Measurements from ENCODE around the gene ZNF256. TPM values are rescaled to one million over a fixed set of nuclear protein-coding genes. Genes with fewer than 3 reads are reported as not detected.

Gene ZNF256
- total RNA-seq, 1 donor from 2014 or later = 3.7 TPM

DNA sequence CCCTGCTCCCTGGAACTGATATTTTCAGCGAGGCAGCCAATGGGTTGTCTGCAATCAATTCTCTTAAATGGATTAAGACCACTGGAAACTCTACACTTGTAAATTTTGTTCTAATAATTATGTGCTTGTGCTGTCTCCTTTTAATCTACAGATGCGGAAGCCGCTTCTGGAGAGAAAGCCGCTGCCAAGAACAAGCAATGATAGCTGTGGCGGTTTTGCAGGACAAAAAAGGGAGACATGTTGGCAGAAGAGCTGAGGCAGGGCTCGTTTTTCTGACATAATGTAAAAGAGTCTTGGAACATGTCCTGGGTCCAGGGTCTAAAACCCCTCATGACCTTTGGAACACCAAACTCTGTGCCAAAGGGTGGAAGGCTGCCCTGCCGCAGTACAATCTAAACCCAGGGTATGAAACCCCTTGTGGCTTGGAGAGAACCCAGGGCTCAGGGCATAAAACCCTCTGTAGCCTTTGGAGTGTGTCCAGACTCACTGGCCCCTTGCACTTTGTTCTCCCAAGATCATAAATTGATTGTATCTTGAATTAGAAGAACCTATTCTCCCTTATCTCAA, 43.8 kb downstream of the ZNF256 start:
- Histone ChIP-seq H3K36me3 (peaks cover 0 to 10% of the 10 kb centered on the region in 2 donors), H3K9me3 (peaks cover 13% of the 10 kb centered on the region), H3K27ac (no peak overlapping the region), H3K27me3 (no peaks in the 10 kb centered on the region), H3K4me1 (no peaks in the 10 kb centered on the region), H3K4me3 (no peak overlapping the region)
- TF ChIP-seq POLR2AphosphoS5 (IDR thresholded peaks at IDR 0.05; ENCODE audit: insufficient read depth in 1 of 2, low read depth in 1 of 2) = no peak
- no peak for TF ChIP-seq POLR2A (IDR thresholded peaks at IDR 0.05)
- intact Hi-C loops (cut with DNase I) = no loop called here
- DNase-seq (ENCODE audit: extremely low spot score in 2 of 2) = no peak

DNA sequence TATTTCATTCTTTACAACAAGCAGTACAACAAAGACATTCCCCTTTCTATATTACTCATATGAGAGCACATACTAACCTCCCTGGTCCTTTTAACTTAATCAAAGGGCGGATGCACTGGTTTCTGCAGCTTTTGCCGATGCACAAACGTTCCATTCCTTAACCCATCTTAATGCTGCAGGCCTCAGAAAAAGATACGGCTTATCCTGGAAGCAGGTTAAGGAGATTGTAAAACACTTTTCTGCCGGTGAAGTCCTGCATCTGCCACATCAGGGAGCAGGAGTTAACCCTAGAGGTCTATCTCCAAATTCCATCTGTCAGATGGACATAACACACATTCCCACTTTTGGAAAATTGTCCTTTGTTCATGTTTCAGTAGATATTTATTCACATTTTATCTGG, 47.2 kb downstream of the ZNF256 start:
- Histone ChIP-seq H3K9me3 (peaks cover 3% of the 10 kb centered on the region), H3K4me1 (no peaks in the 10 kb centered on the region)
- DNase-seq (ENCODE audit: extremely low spot score in 2 of 2) = no peak

More for the DNA sequence above, 47.2 kb downstream of the ZNF256 start:
- intact Hi-C loops (cut with DNase I) = no loop called here
- TF ChIP-seq POLR2AphosphoS5 (IDR thresholded peaks at IDR 0.05; ENCODE audit: insufficient read depth in 1 of 2, low read depth in 1 of 2) (no peak), POLR2A (IDR thresholded peaks at IDR 0.05) (no peak)
- TF ChIP-seq, protein P1, sequence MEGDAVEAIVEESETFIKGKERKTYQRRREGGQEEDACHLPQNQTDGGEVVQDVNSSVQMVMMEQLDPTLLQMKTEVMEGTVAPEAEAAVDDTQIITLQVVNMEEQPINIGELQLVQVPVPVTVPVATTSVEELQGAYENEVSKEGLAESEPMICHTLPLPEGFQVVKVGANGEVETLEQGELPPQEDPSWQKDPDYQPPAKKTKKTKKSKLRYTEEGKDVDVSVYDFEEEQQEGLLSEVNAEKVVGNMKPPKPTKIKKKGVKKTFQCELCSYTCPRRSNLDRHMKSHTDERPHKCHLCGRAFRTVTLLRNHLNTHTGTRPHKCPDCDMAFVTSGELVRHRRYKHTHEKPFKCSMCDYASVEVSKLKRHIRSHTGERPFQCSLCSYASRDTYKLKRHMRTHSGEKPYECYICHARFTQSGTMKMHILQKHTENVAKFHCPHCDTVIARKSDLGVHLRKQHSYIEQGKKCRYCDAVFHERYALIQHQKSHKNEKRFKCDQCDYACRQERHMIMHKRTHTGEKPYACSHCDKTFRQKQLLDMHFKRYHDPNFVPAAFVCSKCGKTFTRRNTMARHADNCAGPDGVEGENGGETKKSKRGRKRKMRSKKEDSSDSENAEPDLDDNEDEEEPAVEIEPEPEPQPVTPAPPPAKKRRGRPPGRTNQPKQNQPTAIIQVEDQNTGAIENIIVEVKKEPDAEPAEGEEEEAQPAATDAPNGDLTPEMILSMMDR (IDR thresholded peaks at IDR 0.05) = no peak
- Histone ChIP-seq H3K36me3 (no peaks in the 10 kb centered on the region), H3K4me3 (no peak overlapping the region), H3K27me3 (no peaks in the 10 kb centered on the region), H3K27ac (no peak overlapping the region)

Other genes starting within 250 kb of the ZNF256 start
- 2.2 TPM for gene ZNF154, start 238.5 kb downstream of the ZNF256 start, total RNA-seq
- gene ZNF671, start 220.1 kb downstream of the ZNF256 start, total RNA-seq = 2.9 TPM
- 6.9 TPM for gene ZNF776, start 200.9 kb downstream of the ZNF256 start, total RNA-seq
- gene ZNF586, start 178.0 kb downstream of the ZNF256 start, total RNA-seq = 24.3 TPM
- gene ZNF552, start 132.8 kb downstream of the ZNF256 start, total RNA-seq = 24.1 TPM
- 17.9 TPM for gene ZNF587B, start 117.4 kb downstream of the ZNF256 start, total RNA-seq
- 17.7 TPM for gene ZNF587, start 97.8 kb downstream of the ZNF256 start, total RNA-seq
- gene ZNF814, start 58.7 kb downstream of the ZNF256 start, total RNA-seq = 13.3 TPM
- gene ZNF417, start 31.1 kb downstream of the ZNF256 start, total RNA-seq = 7.9 TPM
- 3.2 TPM for gene ZNF418, start 12.3 kb downstream of the ZNF256 start, total RNA-seq
- gene C19orf18, start 26.8 kb upstream of the ZNF256 start, total RNA-seq = 2.9 TPM
- gene ZNF606, start 55.1 kb upstream of the ZNF256 start, total RNA-seq = 10.1 TPM
- not detected for gene ZSCAN1, start 86.3 kb upstream of the ZNF256 start, total RNA-seq
- gene ZNF135, start 111.6 kb upstream of the ZNF256 start, total RNA-seq = 5.4 TPM
- gene ZSCAN18, start 150.5 kb upstream of the ZNF256 start, total RNA-seq = 61.4 TPM
- 9.6 TPM for gene ZNF329, start 203.1 kb upstream of the ZNF256 start, total RNA-seq
- 19.6 TPM for gene ZNF274, start 235.4 kb upstream of the ZNF256 start, total RNA-seq